ENCODE measurements around the gene VAV2. TPM values are rescaled to one million over a fixed set of nuclear protein-coding genes. Genes with fewer than 3 reads are reported as not detected.

Gene VAV2
- total and polyA plus RNA-seq, 2 experiments from 2014 or later = 8.1 to 28.9 TPM

DNA sequence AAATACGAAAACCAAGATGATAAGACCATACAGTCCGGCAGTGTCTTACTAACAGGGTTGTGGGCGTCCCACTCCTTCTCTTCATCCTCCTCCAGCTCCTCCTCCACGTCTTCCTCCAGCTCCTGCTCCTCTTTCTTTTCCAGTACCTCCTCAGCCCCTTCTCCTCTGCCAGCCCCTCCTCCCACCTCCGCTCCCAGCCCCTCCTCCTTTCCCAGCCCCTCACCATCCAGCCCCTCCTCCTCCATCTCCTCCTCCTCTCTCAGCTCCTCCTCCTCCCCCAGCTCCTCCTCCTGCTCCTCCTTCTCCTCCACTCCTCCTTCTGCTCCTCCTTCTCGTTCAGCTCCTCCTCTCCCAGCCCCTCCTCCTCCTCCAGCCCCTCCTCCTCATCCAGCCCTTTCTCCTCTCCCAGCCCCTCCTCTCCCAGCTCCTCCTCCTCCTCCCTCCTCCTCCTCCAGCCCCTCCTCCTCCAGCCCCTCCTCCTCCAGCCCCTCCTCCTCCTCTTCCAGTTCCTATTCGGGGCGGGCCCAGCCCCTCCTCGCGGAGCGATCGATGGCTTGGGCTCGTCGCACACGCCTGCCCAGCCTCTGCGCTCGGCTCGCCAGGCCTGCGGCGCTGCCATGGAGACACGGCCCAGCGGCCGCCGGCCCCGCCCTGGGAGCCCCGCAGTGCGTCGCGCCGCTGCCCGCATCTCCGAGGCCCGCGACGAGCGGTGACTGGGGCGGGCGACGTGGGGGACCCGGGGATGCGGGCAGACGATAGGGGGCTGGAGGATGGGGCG is 32.9 kb upstream of the VAV2 start, which contains the start of gene BRD3OS (continued):
- TF ChIP-seq, protein P1, sequence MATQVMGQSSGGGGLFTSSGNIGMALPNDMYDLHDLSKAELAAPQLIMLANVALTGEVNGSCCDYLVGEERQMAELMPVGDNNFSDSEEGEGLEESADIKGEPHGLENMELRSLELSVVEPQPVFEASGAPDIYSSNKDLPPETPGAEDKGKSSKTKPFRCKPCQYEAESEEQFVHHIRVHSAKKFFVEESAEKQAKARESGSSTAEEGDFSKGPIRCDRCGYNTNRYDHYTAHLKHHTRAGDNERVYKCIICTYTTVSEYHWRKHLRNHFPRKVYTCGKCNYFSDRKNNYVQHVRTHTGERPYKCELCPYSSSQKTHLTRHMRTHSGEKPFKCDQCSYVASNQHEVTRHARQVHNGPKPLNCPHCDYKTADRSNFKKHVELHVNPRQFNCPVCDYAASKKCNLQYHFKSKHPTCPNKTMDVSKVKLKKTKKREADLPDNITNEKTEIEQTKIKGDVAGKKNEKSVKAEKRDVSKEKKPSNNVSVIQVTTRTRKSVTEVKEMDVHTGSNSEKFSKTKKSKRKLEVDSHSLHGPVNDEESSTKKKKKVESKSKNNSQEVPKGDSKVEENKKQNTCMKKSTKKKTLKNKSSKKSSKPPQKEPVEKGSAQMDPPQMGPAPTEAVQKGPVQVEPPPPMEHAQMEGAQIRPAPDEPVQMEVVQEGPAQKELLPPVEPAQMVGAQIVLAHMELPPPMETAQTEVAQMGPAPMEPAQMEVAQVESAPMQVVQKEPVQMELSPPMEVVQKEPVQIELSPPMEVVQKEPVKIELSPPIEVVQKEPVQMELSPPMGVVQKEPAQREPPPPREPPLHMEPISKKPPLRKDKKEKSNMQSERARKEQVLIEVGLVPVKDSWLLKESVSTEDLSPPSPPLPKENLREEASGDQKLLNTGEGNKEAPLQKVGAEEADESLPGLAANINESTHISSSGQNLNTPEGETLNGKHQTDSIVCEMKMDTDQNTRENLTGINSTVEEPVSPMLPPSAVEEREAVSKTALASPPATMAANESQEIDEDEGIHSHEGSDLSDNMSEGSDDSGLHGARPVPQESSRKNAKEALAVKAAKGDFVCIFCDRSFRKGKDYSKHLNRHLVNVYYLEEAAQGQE (IDR thresholded peaks at IDR 0.05; ENCODE audit: unreplicated experiment) = no peak
- TF ChIP-seq JUNB (IDR thresholded peaks at IDR 0.05; ENCODE audit: unreplicated experiment) (no peak), CREB1 (CRISPR knock-in tag; IDR thresholded peaks at IDR 0.05; ENCODE audit: low read depth) (peak; percentile 62), STAT1 (IDR thresholded peaks at IDR 0.05; ENCODE audit: unreplicated experiment) (no peak), POLR2AphosphoS5 (IDR thresholded peaks at IDR 0.05; ENCODE audit: low read depth) (peak; percentile 46)
- TF ChIP-seq, protein P2, sequence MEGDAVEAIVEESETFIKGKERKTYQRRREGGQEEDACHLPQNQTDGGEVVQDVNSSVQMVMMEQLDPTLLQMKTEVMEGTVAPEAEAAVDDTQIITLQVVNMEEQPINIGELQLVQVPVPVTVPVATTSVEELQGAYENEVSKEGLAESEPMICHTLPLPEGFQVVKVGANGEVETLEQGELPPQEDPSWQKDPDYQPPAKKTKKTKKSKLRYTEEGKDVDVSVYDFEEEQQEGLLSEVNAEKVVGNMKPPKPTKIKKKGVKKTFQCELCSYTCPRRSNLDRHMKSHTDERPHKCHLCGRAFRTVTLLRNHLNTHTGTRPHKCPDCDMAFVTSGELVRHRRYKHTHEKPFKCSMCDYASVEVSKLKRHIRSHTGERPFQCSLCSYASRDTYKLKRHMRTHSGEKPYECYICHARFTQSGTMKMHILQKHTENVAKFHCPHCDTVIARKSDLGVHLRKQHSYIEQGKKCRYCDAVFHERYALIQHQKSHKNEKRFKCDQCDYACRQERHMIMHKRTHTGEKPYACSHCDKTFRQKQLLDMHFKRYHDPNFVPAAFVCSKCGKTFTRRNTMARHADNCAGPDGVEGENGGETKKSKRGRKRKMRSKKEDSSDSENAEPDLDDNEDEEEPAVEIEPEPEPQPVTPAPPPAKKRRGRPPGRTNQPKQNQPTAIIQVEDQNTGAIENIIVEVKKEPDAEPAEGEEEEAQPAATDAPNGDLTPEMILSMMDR (conservative IDR thresholded peaks at IDR 0.05; ENCODE audit: low read depth in 2 of 2) = no peak

DNA sequence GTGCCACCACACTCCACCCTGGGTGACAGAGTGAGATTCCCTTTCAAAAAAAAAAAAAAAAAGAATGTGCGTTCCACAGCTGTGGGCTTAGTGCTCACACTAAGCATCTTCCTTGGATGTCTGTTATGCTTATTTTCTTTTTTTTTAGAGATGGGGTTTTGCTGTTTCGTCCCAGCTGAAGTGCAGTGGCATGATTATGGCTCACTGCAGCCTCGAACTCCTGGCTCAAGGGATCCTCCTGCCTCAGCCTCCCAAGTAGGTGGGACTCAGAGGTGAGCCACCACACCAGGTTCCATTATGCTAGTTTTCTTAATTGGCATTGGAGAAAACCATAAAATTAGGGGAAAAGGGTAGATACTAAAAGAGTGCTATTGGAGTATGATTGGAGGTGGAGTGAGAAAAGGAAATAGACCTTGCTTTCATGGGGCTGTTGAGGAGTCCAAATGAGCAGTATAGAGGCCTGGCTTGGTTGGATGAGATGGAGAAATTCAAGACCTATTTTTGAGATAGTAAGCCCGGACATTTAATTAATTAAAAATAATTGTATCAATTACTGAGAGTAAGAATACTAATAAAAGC is 32.2 kb upstream of the VAV2 start:
- Histone ChIP-seq H3K9me2 (ENCODE audit: insufficient read depth) (no peaks in the 10 kb centered on the region), H3K36me3 (ENCODE audit: insufficient read depth) (no peaks in the 10 kb centered on the region), H2AFZ (peak overlapping the region; percentile 78; the same call in 1 of the 2 replicates), H3K4me1 (ENCODE audit: insufficient read depth) (peaks cover 13% of the 10 kb centered on the region), H3K4me2 (peak overlapping the region; percentile 74), H3K4me3 (peak overlapping the region; percentile 35), H3K27ac (ENCODE audit: low read depth) (no peak overlapping the region), H3K79me2 (replicated peaks; ENCODE audit: insufficient read depth) (no peaks in the 10 kb centered on the region), H3F3A (replicated peaks; ENCODE audit: low read depth) (0 out of 2 replicates have a peak, but pooled peaks cover 5% of the 10 kb centered on the region), H3K27me3 (ENCODE audit: insufficient read depth) (no peaks in the 10 kb centered on the region), H4K20me1 (replicated peaks; ENCODE audit: insufficient read depth) (no peaks in the 10 kb centered on the region; the same call in 1 of the 2 replicates)
- Mint-ChIP-seq H3K36me3 (ENCODE audit: low read depth) (peaks cover 6% of the 10 kb centered on the region; the same call in 2 of the 3 replicates), H3K27ac (0 out of 2 replicates have a peak overlapping the region, but pooled peaks have one; percentile 3), H3K4me3 (peak overlapping the region; percentile 39), H3K9me3 (peaks cover 4% of the 10 kb centered on the region; the same call in 1 of the 3 replicates), H3K27me3 (ENCODE audit: insufficient read depth, low read depth, poor library complexity) (no peaks in the 10 kb centered on the region), H3K4me1 (peaks cover 14% of the 10 kb centered on the region)
- no peak for DNase-seq (ENCODE audit: low spot score)
- TF ChIP-seq POLR2AphosphoS5 (IDR thresholded peaks at IDR 0.05; ENCODE audit: low read depth) = no peak
- TF ChIP-seq, protein P3, sequence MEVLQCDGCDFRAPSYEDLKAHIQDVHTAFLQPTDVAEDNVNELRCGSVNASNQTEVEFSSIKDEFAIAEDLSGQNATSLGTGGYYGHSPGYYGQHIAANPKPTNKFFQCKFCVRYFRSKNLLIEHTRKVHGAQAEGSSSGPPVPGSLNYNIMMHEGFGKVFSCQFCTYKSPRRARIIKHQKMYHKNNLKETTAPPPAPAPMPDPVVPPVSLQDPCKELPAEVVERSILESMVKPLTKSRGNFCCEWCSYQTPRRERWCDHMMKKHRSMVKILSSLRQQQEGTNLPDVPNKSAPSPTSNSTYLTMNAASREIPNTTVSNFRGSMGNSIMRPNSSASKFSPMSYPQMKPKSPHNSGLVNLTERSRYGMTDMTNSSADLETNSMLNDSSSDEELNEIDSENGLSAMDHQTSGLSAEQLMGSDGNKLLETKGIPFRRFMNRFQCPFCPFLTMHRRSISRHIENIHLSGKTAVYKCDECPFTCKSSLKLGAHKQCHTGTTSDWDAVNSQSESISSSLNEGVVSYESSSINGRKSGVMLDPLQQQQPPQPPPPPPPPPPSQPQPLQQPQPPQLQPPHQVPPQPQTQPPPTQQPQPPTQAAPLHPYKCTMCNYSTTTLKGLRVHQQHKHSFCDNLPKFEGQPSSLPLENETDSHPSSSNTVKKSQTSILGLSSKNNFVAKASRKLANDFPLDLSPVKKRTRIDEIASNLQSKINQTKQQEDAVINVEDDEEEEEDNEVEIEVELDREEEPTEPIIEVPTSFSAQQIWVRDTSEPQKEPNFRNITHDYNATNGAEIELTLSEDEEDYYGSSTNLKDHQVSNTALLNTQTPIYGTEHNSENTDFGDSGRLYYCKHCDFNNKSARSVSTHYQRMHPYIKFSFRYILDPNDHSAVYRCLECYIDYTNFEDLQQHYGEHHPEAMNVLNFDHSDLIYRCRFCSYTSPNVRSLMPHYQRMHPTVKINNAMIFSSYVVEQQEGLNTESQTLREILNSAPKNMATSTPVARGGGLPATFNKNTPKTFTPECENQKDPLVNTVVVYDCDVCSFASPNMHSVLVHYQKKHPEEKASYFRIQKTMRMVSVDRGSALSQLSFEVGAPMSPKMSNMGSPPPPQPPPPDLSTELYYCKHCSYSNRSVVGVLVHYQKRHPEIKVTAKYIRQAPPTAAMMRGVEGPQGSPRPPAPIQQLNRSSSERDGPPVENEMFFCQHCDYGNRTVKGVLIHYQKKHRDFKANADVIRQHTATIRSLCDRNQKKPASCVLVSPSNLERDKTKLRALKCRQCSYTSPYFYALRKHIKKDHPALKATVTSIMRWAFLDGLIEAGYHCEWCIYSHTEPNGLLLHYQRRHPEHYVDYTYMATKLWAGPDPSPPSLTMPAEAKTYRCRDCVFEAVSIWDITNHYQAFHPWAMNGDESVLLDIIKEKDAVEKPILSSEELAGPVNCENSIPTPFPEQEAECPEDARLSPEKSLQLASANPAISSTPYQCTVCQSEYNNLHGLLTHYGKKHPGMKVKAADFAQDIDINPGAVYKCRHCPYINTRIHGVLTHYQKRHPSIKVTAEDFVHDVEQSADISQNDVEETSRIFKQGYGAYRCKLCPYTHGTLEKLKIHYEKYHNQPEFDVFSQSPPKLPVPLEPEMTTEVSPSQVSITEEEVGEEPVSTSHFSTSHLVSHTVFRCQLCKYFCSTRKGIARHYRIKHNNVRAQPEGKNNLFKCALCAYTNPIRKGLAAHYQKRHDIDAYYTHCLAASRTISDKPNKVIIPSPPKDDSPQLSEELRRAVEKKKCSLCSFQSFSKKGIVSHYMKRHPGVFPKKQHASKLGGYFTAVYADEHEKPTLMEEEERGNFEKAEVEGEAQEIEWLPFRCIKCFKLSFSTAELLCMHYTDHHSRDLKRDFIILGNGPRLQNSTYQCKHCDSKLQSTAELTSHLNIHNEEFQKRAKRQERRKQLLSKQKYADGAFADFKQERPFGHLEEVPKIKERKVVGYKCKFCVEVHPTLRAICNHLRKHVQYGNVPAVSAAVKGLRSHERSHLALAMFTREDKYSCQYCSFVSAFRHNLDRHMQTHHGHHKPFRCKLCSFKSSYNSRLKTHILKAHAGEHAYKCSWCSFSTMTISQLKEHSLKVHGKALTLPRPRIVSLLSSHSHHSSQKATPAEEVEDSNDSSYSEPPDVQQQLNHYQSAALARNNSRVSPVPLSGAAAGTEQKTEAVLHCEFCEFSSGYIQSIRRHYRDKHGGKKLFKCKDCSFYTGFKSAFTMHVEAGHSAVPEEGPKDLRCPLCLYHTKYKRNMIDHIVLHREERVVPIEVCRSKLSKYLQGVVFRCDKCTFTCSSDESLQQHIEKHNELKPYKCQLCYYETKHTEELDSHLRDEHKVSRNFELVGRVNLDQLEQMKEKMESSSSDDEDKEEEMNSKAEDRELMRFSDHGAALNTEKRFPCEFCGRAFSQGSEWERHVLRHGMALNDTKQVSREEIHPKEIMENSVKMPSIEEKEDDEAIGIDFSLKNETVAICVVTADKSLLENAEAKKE (CRISPR knock-in tag; IDR thresholded peaks at IDR 0.05) = no peak
- no peak for ATAC-seq

Measured in GM23338 (cell line).